Osteocyte (in vitro differentiated cells): ENCODE results near the gene CRYBB1. TPM values are rescaled to one million over a fixed set of nuclear protein-coding genes. Genes with fewer than 3 reads are reported as not detected.

Experiments
- DNase-seq: peaks from one replicate; pipeline ENCODE4 v3.0.0; 2021; ENCODE audit warnings: mixed read lengths; ENCODE audit not compliant: unreplicated experiment; ENCODE audit errors: extremely low spot score
- H3K27ac Mint-ChIP-seq: one replicate; pipeline ENCODE4 v1.8.0; 2021; ENCODE audit warnings: mild to moderate bottlenecking, mixed read lengths; ENCODE audit not compliant: unreplicated experiment
- H3K27me3 Mint-ChIP-seq: one replicate; pipeline ENCODE4 v1.8.0; 2021; ENCODE audit warnings: mixed read lengths; ENCODE audit not compliant: unreplicated experiment
- H3K36me3 Mint-ChIP-seq: one replicate; pipeline ENCODE4 v1.8.0; 2021; ENCODE audit warnings: mixed read lengths; ENCODE audit not compliant: unreplicated experiment
- H3K4me1 Mint-ChIP-seq: one replicate; pipeline ENCODE4 v1.8.0; 2021; ENCODE audit warnings: mixed read lengths; ENCODE audit not compliant: unreplicated experiment
- H3K4me3 Mint-ChIP-seq: one replicate; pipeline ENCODE4 v1.8.0; 2021; ENCODE audit warnings: mild to moderate bottlenecking, moderate library complexity, mixed read lengths; ENCODE audit not compliant: unreplicated experiment
- H3K9me3 Mint-ChIP-seq: one replicate; pipeline ENCODE4 v1.8.0; 2021; ENCODE audit warnings: mixed read lengths; ENCODE audit not compliant: unreplicated experiment
- CTCF ChIP-seq: fragments of 200-600 bp; sonication (generic); IDR thresholded peaks from 2 replicates; pipeline ENCODE4 v1.5.0; 2021; ENCODE audit warnings: antibody characterized with exemption, mild to moderate bottlenecking, moderate library complexity
- total RNA-seq: library from RNA; stranded (reverse); gene quantifications from 2 replicates; pipeline ENCODE4 v1.2.1, GENCODE V29; 2021

The CRYBB1 gene
- total RNA-seq, 1 donor from 2014 or later = not detected

- H3K27me3 Mint-ChIP-seq = peaks cover 42% of the 10 kb centered on the region
- no peak overlapping the region for H3K4me3 Mint-ChIP-seq
- peaks cover 4% of the 10 kb centered on the region for H3K9me3 Mint-ChIP-seq
- H3K27ac Mint-ChIP-seq = no peak overlapping the region
- H3K36me3 Mint-ChIP-seq = no peaks in the 10 kb centered on the region
- no peak for TF ChIP-seq CTCF
- DNase-seq = no peak
- H3K4me1 Mint-ChIP-seq = no peaks in the 10 kb centered on the region
These were observed 7.0 kb upstream of the CRYBB1 start for GRCh38 chr22:26624803-26625202.

DNA sequence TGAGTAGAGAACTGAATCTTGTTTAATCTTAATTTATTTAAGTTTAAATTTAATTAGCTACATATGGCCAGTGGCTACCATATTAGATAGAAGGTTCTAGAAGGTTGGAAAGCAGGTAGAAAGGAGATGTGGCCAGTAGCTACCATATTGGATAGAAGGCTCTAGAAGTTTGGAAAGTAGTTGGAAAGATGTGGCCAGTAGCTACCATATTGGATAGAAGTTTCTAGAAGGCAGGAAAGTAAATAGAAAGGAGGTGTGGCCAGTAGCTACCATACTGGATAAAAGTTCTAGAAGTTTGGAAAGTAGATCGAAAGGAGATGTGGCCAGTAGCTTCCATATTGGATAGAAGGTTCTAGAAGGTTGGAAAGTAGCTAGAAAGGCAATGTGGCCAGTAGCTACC lies 6.2 kb upstream of the CRYBB1 start:
- no peaks in the 10 kb centered on the region for H3K4me1 Mint-ChIP-seq

DNA sequence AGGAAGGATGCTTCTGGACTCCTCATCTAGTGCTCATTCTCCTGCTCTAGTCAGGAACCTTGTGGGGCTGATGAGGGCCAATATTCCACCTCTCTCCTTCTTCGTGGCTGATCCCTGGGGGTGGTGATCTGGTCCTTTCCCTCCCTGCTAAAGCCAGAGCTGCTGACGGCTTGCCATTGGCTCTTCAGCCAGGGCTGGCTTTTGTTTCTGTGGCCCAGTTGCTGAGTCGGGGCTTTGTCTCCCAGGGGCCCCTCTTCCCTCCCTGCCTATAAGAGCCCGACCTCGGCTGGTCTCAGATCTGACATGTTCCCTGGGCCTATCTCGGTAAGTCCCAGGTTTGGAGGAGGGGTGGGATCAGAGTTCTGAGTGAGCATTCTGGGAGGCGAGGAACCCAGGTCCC lies 3.8 kb upstream of the CRYBB1 start, which contains the start of gene CRYBA4:
Gene CRYBA4 (plus strand): TSS at position 301 of the 400 bp plus-strand sequence. CDS start 634 bp downstream, outside the sequence.
- DNase-seq = no peak
- Mint-ChIP-seq H3K4me3 (no peak within 1 kb of the TSS), H3K27ac (no peak within 1 kb of the TSS), H3K36me3 (no peaks in the 10 kb centered on the region), H3K4me1 (peaks cover 5% of the 10 kb centered on the region), H3K27me3 (peaks cover 40% of the 10 kb centered on the region), H3K9me3 (peaks cover 4% of the 10 kb centered on the region)
- TF ChIP-seq CTCF = no peak

More for the DNA sequence above, 6.2 kb upstream of the CRYBB1 start:
- H3K9me3 Mint-ChIP-seq = peaks cover 4% of the 10 kb centered on the region
- H3K27ac Mint-ChIP-seq = no peak overlapping the region
- H3K4me3 Mint-ChIP-seq = no peak overlapping the region
- no peak for DNase-seq
- no peaks in the 10 kb centered on the region for H3K36me3 Mint-ChIP-seq
- no peak for TF ChIP-seq CTCF
- H3K27me3 Mint-ChIP-seq = peaks cover 44% of the 10 kb centered on the region

DNA sequence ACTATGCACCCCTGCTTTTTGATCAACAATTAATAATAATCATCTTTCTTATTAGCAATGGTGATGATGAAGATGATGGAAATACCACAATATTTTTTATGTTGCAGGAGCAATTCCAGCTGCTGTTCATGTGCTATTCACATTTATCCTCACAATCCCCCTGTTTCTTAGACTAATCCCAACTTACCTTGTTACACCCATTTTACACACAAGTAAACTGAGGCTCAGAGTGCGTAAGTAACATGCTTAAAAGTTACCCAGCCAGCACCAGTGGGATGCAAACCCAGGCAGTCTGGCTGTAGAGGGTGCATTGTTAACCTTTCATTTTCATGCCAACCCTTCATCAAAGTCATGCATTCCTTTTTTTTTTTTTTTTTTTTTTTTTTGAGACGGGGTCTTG lies 2.4 kb upstream of the CRYBB1 start:
- Mint-ChIP-seq H3K4me1 (peaks cover 5% of the 10 kb centered on the region), H3K36me3 (no peaks in the 10 kb centered on the region), H3K4me3 (no peak overlapping the region), H3K27ac (no peak overlapping the region), H3K27me3 (peaks cover 45% of the 10 kb centered on the region), H3K9me3 (peaks cover 4% of the 10 kb centered on the region)
- DNase-seq = no peak
- no peak for TF ChIP-seq CTCF

DNA sequence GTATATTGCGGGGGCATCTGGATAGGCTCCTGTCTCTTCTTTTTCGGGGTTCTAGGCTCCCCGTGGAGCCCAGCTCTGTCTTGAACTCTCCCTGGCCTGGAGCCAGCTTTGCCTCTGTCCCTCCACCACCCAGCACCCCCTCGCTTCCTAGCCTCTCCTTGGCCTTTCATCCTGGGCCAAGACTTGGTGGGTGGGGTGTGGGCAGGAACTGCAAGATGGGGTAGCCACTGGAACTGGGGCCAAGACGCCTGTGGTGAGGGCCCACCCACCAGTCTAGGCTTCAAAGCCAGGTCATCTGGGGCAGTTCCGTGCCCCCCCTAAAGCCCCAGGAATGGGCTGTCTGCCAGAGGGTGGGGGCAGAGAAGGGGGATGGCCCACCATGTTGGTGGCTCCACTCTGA lies 1.7 kb upstream of the CRYBB1 start:
- Mint-ChIP-seq H3K9me3 (peaks cover 4% of the 10 kb centered on the region), H3K4me1 (peaks cover 5% of the 10 kb centered on the region), H3K27ac (no peak overlapping the region), H3K27me3 (peaks cover 44% of the 10 kb centered on the region), H3K36me3 (no peaks in the 10 kb centered on the region), H3K4me3 (no peak overlapping the region)
- no peak for TF ChIP-seq CTCF
- no peak for DNase-seq
